ENCODE measurements around the gene IFNAR1. TPM values are rescaled to one million over a fixed set of nuclear protein-coding genes. Genes with fewer than 3 reads are reported as not detected.

The IFNAR1 gene
- total and polyA plus RNA-seq, 9 of the 15 experiments (the other 6 are each of a cell fraction or from before 2014, with no cell fraction given) = 8.6 to 31.8 (median 14.8) TPM

DNA sequence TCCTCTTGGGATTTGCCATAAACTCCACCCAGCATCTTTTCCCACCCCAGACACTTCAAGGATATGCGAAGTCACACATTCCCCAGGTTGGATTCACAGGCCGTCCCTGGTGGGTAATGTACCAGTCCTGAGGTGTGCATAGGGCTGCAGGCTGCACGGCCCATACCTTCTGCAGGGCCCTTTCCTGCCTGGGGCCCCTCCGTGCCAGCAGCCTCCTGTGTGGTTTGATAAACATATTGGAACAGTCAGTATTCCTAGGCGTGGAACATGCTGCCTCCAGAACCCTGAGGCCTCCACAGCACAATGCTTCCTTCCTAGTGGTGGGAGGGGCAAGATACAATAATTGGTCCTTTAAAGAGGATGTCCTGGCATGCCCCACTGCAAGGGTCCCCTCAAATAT, 32.0 kb upstream of the IFNAR1 start:
- Histone ChIP-seq H3K9me3 (replicated peaks; ENCODE audit: control insufficient read depth, insufficient read depth, low read depth, low read length) (no peaks in the 10 kb centered on the region), H3K27ac (ENCODE audit: extremely low read depth, low read depth, low read length) (no peak overlapping the region), H3K9ac (ENCODE audit: insufficient read depth in 1 of 2, low read depth in 2 of 2, low read length in 2 of 2) (no peak overlapping the region), H3K27me3 (ENCODE audit: control insufficient read depth in 2 of 2, insufficient read depth in 2 of 2, low read length in 2 of 2) (no peaks in the 10 kb centered on the region), H3K4me3 (no peak overlapping the region), H3K79me2 (ENCODE audit: control insufficient read depth, insufficient read depth, low read length) (no peaks in the 10 kb centered on the region), H3K4me1 (replicated peaks in 1 of 2; ENCODE audit: control insufficient read depth in 2 of 2, insufficient read depth in 2 of 2, low read length in 2 of 2) (peaks cover 0 to 8% of the 10 kb centered on the region in 2 experiments; a peak in 1 of 5 replicates), H2AFZ (ENCODE audit: low read depth, low read length) (no peak overlapping the region), H3K9me1 (ENCODE audit: control insufficient read depth, insufficient read depth, low read length) (no peaks in the 10 kb centered on the region), H3K36me3 (ENCODE audit: control insufficient read depth, insufficient read depth, low read length) (peaks cover 12% of the 10 kb centered on the region; the same call in 2 of the 3 replicates), H4K20me1 (replicated peaks; ENCODE audit: control insufficient read depth, insufficient read depth, low read length) (no peaks in the 10 kb centered on the region), H3K4me2 (ENCODE audit: insufficient read depth, low read length) (no peak overlapping the region)
- no peak for DNase-seq (ENCODE audit: extremely low read depth in 1 of 4, low spot score in 3 of 4)
- in situ Hi-C loops (cut with MboI) = no loop called here
- TF ChIP-seq NFXL1 (CRISPR knock-in tag; IDR thresholded peaks at IDR 0.05) (no peak), NFE2L1 (tag; IDR thresholded peaks at IDR 0.05; ENCODE audit: borderline replicate concordance, low read depth) (no peak), ETV1 (tag; conservative IDR thresholded peaks at IDR 0.05; ENCODE audit: low read depth) (no peak)
- ATAC-seq = no peak
- no peak for FAIRE-seq
- intact Hi-C loops (cut with micrococcal nuclease) = no loop called here
- 60% methylated on average over 5 of the region's 5 CpGs for WGBS (ENCODE audit: insufficient coverage, low coverage, missing lambda C conversion rate)
- no TSS peak for BruUV-seq (replicated peaks)
- ChIA-PET POLR2A (interaction anchor here (0.8 kb wide), 1 partner anchor 16 kb away, joined by 3 read pairs; no protein-coding TSS in a partner anchor), CTCF (ENCODE audit: low intra/inter-chr PET ratio) (no interaction called here)

DNA sequence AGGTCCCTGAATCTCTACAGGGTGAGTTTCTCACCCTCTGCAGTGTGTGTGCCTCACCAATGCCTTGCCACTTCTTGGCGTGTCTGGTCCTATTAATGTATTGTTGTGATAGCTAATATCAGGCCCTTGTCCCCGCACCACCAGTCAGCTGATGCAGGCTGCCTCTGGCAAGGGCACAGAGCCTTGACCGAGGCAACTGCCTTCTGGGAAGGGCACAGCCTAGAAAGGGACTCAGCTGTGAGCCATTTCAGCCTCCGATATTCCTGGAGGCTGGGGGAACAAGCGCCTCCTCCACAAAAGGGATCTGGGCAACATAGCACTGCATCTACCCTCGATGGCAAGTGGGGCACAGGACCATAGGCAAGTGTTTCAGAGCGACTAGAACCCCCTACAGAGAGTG, 31.6 kb upstream of the IFNAR1 start:
- BruUV-seq (replicated peaks) = no TSS peak

More for the DNA sequence above, 31.6 kb upstream of the IFNAR1 start:
- in situ Hi-C loops (cut with MboI) (no loop called here), intact Hi-C loops (cut with micrococcal nuclease) (no loop called here)
- Histone ChIP-seq H3K9me3 (replicated peaks; ENCODE audit: control insufficient read depth, insufficient read depth, low read depth, low read length) (no peaks in the 10 kb centered on the region), H3K9ac (ENCODE audit: insufficient read depth in 1 of 2, low read depth in 2 of 2, low read length in 2 of 2) (peak overlapping the region in 1 of 2 experiments; percentile 53; a peak in 1 of 4 replicates), H2AFZ (ENCODE audit: low read depth, low read length) (no peak overlapping the region), H3K27ac (ENCODE audit: extremely low read depth, low read depth, low read length) (no peak overlapping the region), H3K36me3 (ENCODE audit: control insufficient read depth, insufficient read depth, low read length) (peaks cover 12% of the 10 kb centered on the region; the same call in 2 of the 3 replicates), H3K79me2 (ENCODE audit: control insufficient read depth, insufficient read depth, low read length) (no peaks in the 10 kb centered on the region), H3K27me3 (ENCODE audit: control insufficient read depth in 2 of 2, insufficient read depth in 2 of 2, low read length in 2 of 2) (no peaks in the 10 kb centered on the region), H3K9me1 (ENCODE audit: control insufficient read depth, insufficient read depth, low read length) (no peaks in the 10 kb centered on the region), H4K20me1 (replicated peaks; ENCODE audit: control insufficient read depth, insufficient read depth, low read length) (no peaks in the 10 kb centered on the region), H3K4me3 (no peak overlapping the region), H3K4me2 (ENCODE audit: insufficient read depth, low read length) (no peak overlapping the region), H3K4me1 (replicated peaks in 1 of 2; ENCODE audit: control insufficient read depth in 2 of 2, insufficient read depth in 2 of 2, low read length in 2 of 2) (peaks cover 0 to 8% of the 10 kb centered on the region in 2 experiments; a peak in 1 of 5 replicates)
- TF ChIP-seq ADNP (tag; IDR thresholded peaks at IDR 0.05) (no peak), MAFF (IDR thresholded peaks at IDR 0.05; ENCODE audit: low read length) (no peak), TEAD4 (IDR thresholded peaks at IDR 0.05; ENCODE audit: low read length) (no peak), TEAD4 (CRISPR knock-in tag; IDR thresholded peaks at IDR 0.05; ENCODE audit: borderline replicate concordance) (no peak), FUS (optimal IDR thresholded peaks at IDR 0.05; ENCODE audit: low read depth, low read length) (no peak), RFX7 (CRISPR knock-in tag; IDR thresholded peaks at IDR 0.05) (no peak)
- DNase-seq (ENCODE audit: extremely low read depth in 1 of 4, low spot score in 3 of 4) (no peak), FAIRE-seq (no peak), ATAC-seq (no peak)
- ChIA-PET POLR2A (interaction anchor here (0.8 kb wide), 1 partner anchor 16 kb away, joined by 3 read pairs; no protein-coding TSS in a partner anchor), CTCF (ENCODE audit: low intra/inter-chr PET ratio) (no interaction called here)
- WGBS (ENCODE audit: insufficient coverage, low coverage, missing lambda C conversion rate) = 67% methylated on average over 7 of the region's 7 CpGs
